DOHH2 (cell line): Measurements from ENCODE around the gene NUCB1.

Source experiments
- EZH2phosphoT487 ChIP-seq: fragments of 200-600 bp; sonication (generic); IDR thresholded peaks from 2 replicates; pipeline ENCODE4 v1.6.1; 2017; ENCODE audit warnings: borderline replicate concordance, mild to moderate bottlenecking, antibody characterized with exemption, low read length, moderate library complexity, mixed read lengths
- TF ChIP-seq, protein P1 (sequence below): fragments of 200-600 bp; sonication (generic); IDR thresholded peaks from one replicate; pipeline ENCODE4 v1.5.1; 2014; ENCODE audit warnings: antibody characterized with exemption, mild to moderate bottlenecking, low read depth, low read length; ENCODE audit not compliant: poor library complexity, severe bottlenecking

DNA sequence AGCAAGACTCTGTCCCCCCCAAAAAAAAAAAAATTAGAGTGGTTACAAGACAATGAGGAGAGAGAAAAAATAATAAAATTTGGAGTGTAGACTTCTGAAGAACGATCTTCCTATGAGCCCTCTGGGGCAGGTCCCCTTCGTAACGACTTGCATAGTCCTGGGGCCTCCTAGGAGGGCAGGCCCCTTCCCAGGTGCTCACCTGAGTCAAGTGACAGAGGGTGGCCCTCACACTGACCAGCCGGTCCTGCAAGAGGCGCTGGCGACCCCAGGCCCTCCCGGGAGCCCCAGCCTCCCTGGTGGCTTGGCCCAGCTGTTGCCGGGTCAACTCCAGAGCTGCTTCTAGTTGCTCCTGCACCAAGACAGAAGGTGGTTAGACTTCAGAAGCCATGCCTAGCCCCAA lies 46.6 kb upstream of the NUCB1 start:
- no peak for TF ChIP-seq EZH2phosphoT487
- TF ChIP-seq, protein P1, sequence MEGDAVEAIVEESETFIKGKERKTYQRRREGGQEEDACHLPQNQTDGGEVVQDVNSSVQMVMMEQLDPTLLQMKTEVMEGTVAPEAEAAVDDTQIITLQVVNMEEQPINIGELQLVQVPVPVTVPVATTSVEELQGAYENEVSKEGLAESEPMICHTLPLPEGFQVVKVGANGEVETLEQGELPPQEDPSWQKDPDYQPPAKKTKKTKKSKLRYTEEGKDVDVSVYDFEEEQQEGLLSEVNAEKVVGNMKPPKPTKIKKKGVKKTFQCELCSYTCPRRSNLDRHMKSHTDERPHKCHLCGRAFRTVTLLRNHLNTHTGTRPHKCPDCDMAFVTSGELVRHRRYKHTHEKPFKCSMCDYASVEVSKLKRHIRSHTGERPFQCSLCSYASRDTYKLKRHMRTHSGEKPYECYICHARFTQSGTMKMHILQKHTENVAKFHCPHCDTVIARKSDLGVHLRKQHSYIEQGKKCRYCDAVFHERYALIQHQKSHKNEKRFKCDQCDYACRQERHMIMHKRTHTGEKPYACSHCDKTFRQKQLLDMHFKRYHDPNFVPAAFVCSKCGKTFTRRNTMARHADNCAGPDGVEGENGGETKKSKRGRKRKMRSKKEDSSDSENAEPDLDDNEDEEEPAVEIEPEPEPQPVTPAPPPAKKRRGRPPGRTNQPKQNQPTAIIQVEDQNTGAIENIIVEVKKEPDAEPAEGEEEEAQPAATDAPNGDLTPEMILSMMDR, result no peak
